Loucy (cell line): ENCODE results near the gene ST3GAL5.

Experiments used
- CTCF ChIP-seq: fragments of 200-600 bp; sonication (generic); conservative IDR thresholded peaks from 2 replicates; pipeline ENCODE4 v1.5.1; 2014; ENCODE audit warnings: mild to moderate bottlenecking, antibody characterized with exemption, low read length
- EZH2phosphoT487 ChIP-seq: fragments of 200-600 bp; IDR thresholded peaks from 2 replicates; pipeline ENCODE4 v1.6.1; 2018; ENCODE audit warnings: antibody characterized with exemption, mild to moderate bottlenecking, moderate library complexity, borderline replicate concordance

GRCh38 chr2:85858841-85859240, 29.9 kb downstream of the ST3GAL5 start:
- TF ChIP-seq CTCF (no peak), EZH2phosphoT487 (no peak)
